BLaER1 treated with 17β-estradiol and CSF1 and Interleukin-3, amounts not matched to agents 10 nM and 100 nM (cell line): ENCODE results near the gene FNDC7.
A peak's percentile ranks its signal among the peaks of the same experiment; 100 is the strongest.

ENCODE experiments used
- H3K27ac ChIP-seq, 11 experiments: shearing (Covaris generic); formaldehyde crosslinking; 2 replicates each; pipeline ENCODE4 v1.8.1; 2022
- H3K27me3 ChIP-seq, 11 experiments: shearing (Covaris generic); formaldehyde crosslinking; 2 replicates each; pipeline ENCODE4 v1.8.1; 2022
- H3K36me3 ChIP-seq, 11 experiments: shearing (Covaris generic); formaldehyde crosslinking; 2 replicates each; pipeline ENCODE4 v1.8.1; 2022
- H3K4me1 ChIP-seq, 10 experiments: shearing (Covaris generic); formaldehyde crosslinking; 2 replicates each; pipeline ENCODE4 v1.8.1; 2022
- H3K4me2 ChIP-seq, 11 experiments: shearing (Covaris generic); formaldehyde crosslinking; 2 replicates each; pipeline ENCODE4 v1.8.1; 2022
- H3K4me3 ChIP-seq, 10 experiments: shearing (Covaris generic); formaldehyde crosslinking; 2 replicates each; pipeline ENCODE4 v1.8.1; 2022
- H3K9ac ChIP-seq, 11 experiments: shearing (Covaris generic); formaldehyde crosslinking; 2 replicates each; pipeline ENCODE4 v1.8.1; 2022
- H3K9me3 ChIP-seq, 11 experiments: shearing (Covaris generic); formaldehyde crosslinking; replicated peaks in 1 of 11; 2 replicates each; pipeline ENCODE4 v1.8.1; 2022
- H4K20me1 ChIP-seq, 11 experiments: shearing (Covaris generic); formaldehyde crosslinking; 2 replicates each; pipeline ENCODE4 v1.8.1; 2022
- Cebpa-rat ChIP-seq, 11 experiments: shearing (Covaris generic); IDR thresholded peaks; 2 replicates each; pipeline ENCODE4 v1.8.1; 2022

Gene FNDC7

GRCh38 chr1:108746382-108747170 is 33.9 kb downstream of the FNDC7 start, which contains the start of gene STXBP3:
Gene STXBP3 (plus strand): TSS chr1:108746674. CDS start chr1:108746738, 64 bp downstream.
- no peak for TF ChIP-seq Cebpa-rat (IDR thresholded peaks at IDR 0.05)
- Histone ChIP-seq H3K4me1 (peaks cover 12 to 36% (median 15%) of the 10 kb centered on the region in 10 experiments; a peak in 19 of 20 replicates), H3K4me3 (peak within 1 kb of the TSS; percentile 72 to 96 (median 90)), H3K36me3 (peaks cover 0 to 26% (median 14%) of the 10 kb centered on the region in 11 experiments; a peak in 13 of 22 replicates), H4K20me1 (peaks cover 5 to 37% (median 25%) of the 10 kb centered on the region in 11 experiments; a peak in 17 of 22 replicates), H3K9ac (peak within 1 kb of the TSS; percentile 87 to 98 (median 94)), H3K9me3 (no peaks in the 10 kb centered on the region), H3K27me3 (no peaks in the 10 kb centered on the region), H3K4me2 (peak within 1 kb of the TSS; percentile 56 to 88 (median 77)), H3K27ac (peak within 1 kb of the TSS; percentile 86 to 99 (median 93))

- peak overlapping the region; percentile 86 to 99 (median 93) for H3K27ac ChIP-seq
- H3K36me3 ChIP-seq: peaks cover 2 to 30% (median 18%) of the 10 kb centered on the region in 11 experiments; a peak in 19 of 22 replicates
- H3K4me2 ChIP-seq: peak overlapping the region; percentile 56 to 88 (median 77)
- H3K9ac ChIP-seq: peak overlapping the region; percentile 87 to 98 (median 94)
- H3K27me3 ChIP-seq: no peaks in the 10 kb centered on the region
- peak overlapping the region; percentile 72 to 96 (median 90) for H3K4me3 ChIP-seq
- H3K4me1 ChIP-seq: peaks cover 12 to 36% (median 15%) of the 10 kb centered on the region in 10 experiments; a peak in 19 of 20 replicates
- peaks cover 5 to 42% (median 25%) of the 10 kb centered on the region in 11 experiments; a peak in 17 of 22 replicates for H4K20me1 ChIP-seq
- no peak for TF ChIP-seq Cebpa-rat (IDR thresholded peaks at IDR 0.05)
- no peaks in the 10 kb centered on the region for H3K9me3 ChIP-seq
Measured at GRCh38 chr1:108747171-108747850, 34.6 kb downstream of the FNDC7 start.

- Histone ChIP-seq H3K27ac (peak overlapping the region in 5 of 11 experiments; percentile 92 to 99 (median 97); a peak in 10 of 22 replicates), H3K4me2 (peak overlapping the region; percentile 56 to 88 (median 76)), H3K9ac (peak overlapping the region in 6 of 11 experiments; percentile 90 to 98 (median 95); a peak in 7 of 22 replicates), H3K4me1 (peaks cover 12 to 33% (median 15%) of the 10 kb centered on the region in 10 experiments; a peak in 19 of 20 replicates), H4K20me1 (peaks cover 5 to 48% (median 25%) of the 10 kb centered on the region in 11 experiments; a peak in 18 of 22 replicates), H3K4me3 (peak overlapping the region; percentile 72 to 96 (median 90); a peak in 14 of 20 replicates), H3K9me3 (no peaks in the 10 kb centered on the region), H3K36me3 (peaks cover 5 to 36% (median 22%) of the 10 kb centered on the region in 11 experiments; a peak in 19 of 22 replicates), H3K27me3 (no peaks in the 10 kb centered on the region)
- no peak for TF ChIP-seq Cebpa-rat (IDR thresholded peaks at IDR 0.05)
Measured at GRCh38 chr1:108747898-108748297, 35.2 kb downstream of the FNDC7 start.

- Histone ChIP-seq H3K36me3 (peaks cover 10 to 46% (median 29%) of the 10 kb centered on the region in 11 experiments), H3K4me3 (no peak overlapping the region), H3K9me3 (no peaks in the 10 kb centered on the region), H3K27ac (no peak overlapping the region), H3K4me2 (peak overlapping the region in 4 of 11 experiments; percentile 74 to 84 (median 80); a peak in 5 of 22 replicates), H3K9ac (no peak overlapping the region), H3K27me3 (no peaks in the 10 kb centered on the region), H4K20me1 (peaks cover 5 to 50% (median 25%) of the 10 kb centered on the region in 11 experiments; a peak in 18 of 22 replicates), H3K4me1 (peaks cover 12 to 29% (median 15%) of the 10 kb centered on the region in 10 experiments; a peak in 19 of 20 replicates)
- TF ChIP-seq Cebpa-rat (IDR thresholded peaks at IDR 0.05): no peak
Measured at GRCh38 chr1:108749081-108749480, 36.4 kb downstream of the FNDC7 start.

GRCh38 chr1:108750476-108751181 is 37.9 kb downstream of the FNDC7 start:
- H3K4me3 ChIP-seq: no peak overlapping the region
- TF ChIP-seq Cebpa-rat (IDR thresholded peaks at IDR 0.05): no peak
- no peaks in the 10 kb centered on the region for H3K9me3 ChIP-seq
- peaks cover 5 to 55% (median 25%) of the 10 kb centered on the region in 11 experiments; a peak in 18 of 22 replicates for H4K20me1 ChIP-seq
- H3K27ac ChIP-seq: no peak overlapping the region
- H3K9ac ChIP-seq: no peak overlapping the region
- peak overlapping the region in 1 of 11 experiments; percentile 21; a peak in 2 of 22 replicates for H3K4me2 ChIP-seq
- H3K36me3 ChIP-seq: peaks cover 22 to 62% (median 42%) of the 10 kb centered on the region in 11 experiments
- H3K27me3 ChIP-seq: no peaks in the 10 kb centered on the region
- peaks cover 12 to 29% (median 15%) of the 10 kb centered on the region in 10 experiments; a peak in 19 of 20 replicates for H3K4me1 ChIP-seq

- Histone ChIP-seq H3K27ac (no peak overlapping the region), H4K20me1 (peaks cover 5 to 64% (median 18%) of the 10 kb centered on the region in 11 experiments; a peak in 18 of 22 replicates), H3K4me1 (peaks cover 3 to 21% (median 8%) of the 10 kb centered on the region in 10 experiments; a peak in 18 of 20 replicates), H3K4me3 (no peak overlapping the region), H3K9ac (no peak overlapping the region), H3K9me3 (no peaks in the 10 kb centered on the region), H3K27me3 (no peaks in the 10 kb centered on the region), H3K36me3 (peaks cover 37 to 89% (median 58%) of the 10 kb centered on the region in 11 experiments), H3K4me2 (no peak overlapping the region)
- no peak for TF ChIP-seq Cebpa-rat (IDR thresholded peaks at IDR 0.05)
Measured at GRCh38 chr1:108753363-108753762, 40.7 kb downstream of the FNDC7 start.

GRCh38 chr1:108758796-108759195 is 46.1 kb downstream of the FNDC7 start:
- Histone ChIP-seq H3K27ac (no peak overlapping the region), H3K36me3 (peaks cover 67 to 99% (median 87%) of the 10 kb centered on the region in 11 experiments), H3K4me2 (no peak overlapping the region), H4K20me1 (peaks cover 0 to 30% (median 0%) of the 10 kb centered on the region in 11 experiments; a peak in 3 of 22 replicates), H3K4me1 (no peaks in the 10 kb centered on the region), H3K27me3 (no peaks in the 10 kb centered on the region), H3K4me3 (no peak overlapping the region), H3K9ac (no peak overlapping the region), H3K9me3 (no peaks in the 10 kb centered on the region)
- no peak for TF ChIP-seq Cebpa-rat (IDR thresholded peaks at IDR 0.05)

GRCh38 chr1:108767115-108767514 is 54.4 kb downstream of the FNDC7 start:
- no peak for TF ChIP-seq Cebpa-rat (IDR thresholded peaks at IDR 0.05)

More at GRCh38 chr1:108767115-108767514, 54.4 kb downstream of the FNDC7 start:
- no peaks in the 10 kb centered on the region for H3K27me3 ChIP-seq
- H3K4me2 ChIP-seq: no peak overlapping the region
- H3K4me1 ChIP-seq: no peaks in the 10 kb centered on the region
- no peak overlapping the region for H3K27ac ChIP-seq
- H3K4me3 ChIP-seq: no peak overlapping the region
- peaks cover 0 to 29% (median 0%) of the 10 kb centered on the region in 11 experiments; a peak in 4 of 22 replicates for H4K20me1 ChIP-seq
- no peak overlapping the region for H3K9ac ChIP-seq
- H3K36me3 ChIP-seq: peaks cover 77 to 90% (median 87%) of the 10 kb centered on the region in 11 experiments
- H3K9me3 ChIP-seq: peaks cover 0 to 4% (median 0%) of the 10 kb centered on the region in 11 experiments; a peak in 1 of 22 replicates
